Cardiac muscle cell (in vitro differentiated cells and primary cell): ENCODE results near the gene VPS41. TPM values are rescaled to one million over a fixed set of nuclear protein-coding genes. Genes with fewer than 3 reads are reported as not detected.

Experiments
- DNase-seq, 2 donors: peaks; one replicate each; pipeline versions ENCODE4 v3.0.0 to v3.0.0-alpha.2; 2010 to 2017; ENCODE audit warnings: low read depth in 1 of 2, low spot score in 1 of 2
- H3K27ac ChIP-seq: fragments of 200-600 bp; sonication (generic); 2 replicates; pipeline ENCODE4 v1.5.1; 2016
- H3K27me3 ChIP-seq: fragments of 200-600 bp; sonication (generic); 2 replicates; pipeline ENCODE4 v1.6.0; 2016; ENCODE audit warnings: control low read depth
- H3K36me3 ChIP-seq: fragments of 200-600 bp; sonication (generic); 2 replicates; pipeline ENCODE4 v1.5.1; 2016; ENCODE audit warnings: control low read depth
- H3K4me1 ChIP-seq: fragments of 200-600 bp; sonication (generic); 2 replicates; pipeline ENCODE4 v1.8.1; 2017; ENCODE audit warnings: low read depth, mild to moderate bottlenecking, mixed run types
- H3K4me3 ChIP-seq: fragments of 200-600 bp; sonication (generic); 2 replicates; pipeline ENCODE4 v1.5.1; 2016; ENCODE audit warnings: mild to moderate bottlenecking
- H3K9me3 ChIP-seq: fragments of 200-600 bp; sonication (generic); 2 replicates; pipeline ENCODE4 v1.5.1; 2017; ENCODE audit warnings: low read depth, mild to moderate bottlenecking, control low read depth
- CTCF ChIP-seq: IDR thresholded peaks from 2 replicates; pipeline ENCODE4 v1.5.1; 2012; ENCODE audit warnings: low read depth, mild to moderate bottlenecking, low read length
- polyA plus RNA-seq: library from polyadenylated mRNA; unstranded; fragments of >200 nt; fragmentation: Nextera tagmentation; extraction: Ambion mirVana; gene quantifications from 2 replicates; pipeline ENCODE4 v1.2.1, GENCODE V29; 2016
- total RNA-seq: library from RNA; depleted of rRNA; stranded (reverse); fragments of >200 nt; gene quantifications from 2 replicates; pipeline ENCODE4 v1.2.3, GENCODE V29; 2016

The VPS41 gene
- total and polyA plus RNA-seq, 2 experiments from 2014 or later: 31.3 to 73.7 TPM

DNA sequence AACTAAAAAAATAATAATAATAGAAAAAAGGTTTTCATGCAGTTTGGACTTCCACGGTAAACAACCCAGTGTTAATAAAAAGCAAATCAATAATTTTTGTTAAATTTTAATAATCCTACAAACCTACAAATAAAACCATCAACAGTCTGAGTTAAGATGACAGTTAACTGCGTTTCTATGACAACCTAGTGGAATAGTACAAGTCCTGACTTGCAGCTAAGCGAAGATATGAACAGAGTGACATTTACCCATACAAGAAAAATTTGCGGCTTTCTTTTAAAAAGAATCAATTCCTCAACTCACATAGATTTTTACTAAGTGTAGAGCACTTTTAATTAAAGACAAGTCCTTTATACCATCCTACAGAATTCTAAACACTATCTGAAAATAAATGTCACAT lies 35.6 kb downstream of the VPS41 start:
- no peaks in the 10 kb centered on the region for H3K9me3 ChIP-seq
- H3K4me1 ChIP-seq: no peaks in the 10 kb centered on the region
- H3K27me3 ChIP-seq: no peaks in the 10 kb centered on the region
- no peak for TF ChIP-seq CTCF
- DNase-seq: no peak
- H3K27ac ChIP-seq: no peak overlapping the region
- no peaks in the 10 kb centered on the region for H3K36me3 ChIP-seq
- no peak overlapping the region for H3K4me3 ChIP-seq

- TF ChIP-seq CTCF: no peak
- no peak overlapping the region for H3K4me3 ChIP-seq
- no peaks in the 10 kb centered on the region for H3K27me3 ChIP-seq
- H3K4me1 ChIP-seq: no peaks in the 10 kb centered on the region
- no peak for DNase-seq
- H3K9me3 ChIP-seq: no peaks in the 10 kb centered on the region
- no peak overlapping the region for H3K27ac ChIP-seq
- H3K36me3 ChIP-seq: no peaks in the 10 kb centered on the region
These were observed 36.8 kb downstream of the VPS41 start for GRCh38 chr7:38872202-38872601.

DNA sequence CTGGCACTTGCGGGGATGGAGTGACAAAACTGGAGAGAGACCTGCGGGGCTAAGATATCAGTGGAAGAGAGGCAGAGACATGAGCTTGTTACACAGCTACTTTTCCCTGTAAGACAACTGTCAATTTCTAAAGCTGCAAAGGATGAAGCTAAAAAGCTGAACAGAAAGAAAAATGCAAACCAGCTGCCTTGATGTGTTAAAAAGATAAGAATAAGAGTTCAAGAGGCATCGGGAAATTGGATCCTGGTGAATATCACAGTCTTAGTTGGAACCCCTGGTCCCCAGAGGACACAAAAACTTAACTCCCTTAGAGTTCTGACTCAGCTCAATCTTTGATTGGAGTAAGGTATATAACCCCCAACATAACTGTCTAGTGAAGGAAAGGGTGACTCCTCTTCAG lies 38.8 kb downstream of the VPS41 start:
- DNase-seq: no peak
- TF ChIP-seq CTCF: no peak
- Histone ChIP-seq H3K9me3 (no peaks in the 10 kb centered on the region), H3K4me1 (no peaks in the 10 kb centered on the region), H3K27me3 (no peaks in the 10 kb centered on the region), H3K27ac (no peak overlapping the region), H3K36me3 (no peaks in the 10 kb centered on the region), H3K4me3 (no peak overlapping the region)

- Histone ChIP-seq H3K4me1 (no peaks in the 10 kb centered on the region), H3K27me3 (no peaks in the 10 kb centered on the region), H3K9me3 (no peaks in the 10 kb centered on the region), H3K27ac (no peak overlapping the region), H3K4me3 (no peak overlapping the region), H3K36me3 (no peaks in the 10 kb centered on the region)
- no peak for DNase-seq
- no peak for TF ChIP-seq CTCF
These were observed 45.2 kb downstream of the VPS41 start for GRCh38 chr7:38863601-38864291.

GRCh38 chr7:38862666-38863065 lies 46.3 kb downstream of the VPS41 start:
- Histone ChIP-seq H3K4me1 (no peaks in the 10 kb centered on the region), H3K27ac (no peak overlapping the region), H3K27me3 (no peaks in the 10 kb centered on the region), H3K36me3 (no peaks in the 10 kb centered on the region), H3K4me3 (no peak overlapping the region), H3K9me3 (no peaks in the 10 kb centered on the region)
- DNase-seq: no peak
- no peak for TF ChIP-seq CTCF
